PFSK-1 (cell line): ENCODE results near the gene MRPL1.

Experiments used
- POLR2AphosphoS5 ChIP-seq: IDR thresholded peaks from 2 replicates; pipeline ENCODE4 v1.6.1; 2012; ENCODE audit warnings: low read depth, mild to moderate bottlenecking, control low read depth, low read length, moderate library complexity
- REST ChIP-seq, 2 experiments: IDR thresholded peaks; 2 replicates each; pipeline versions ENCODE4 v1.6.1 to v1.8.0; 2011 to 2012; ENCODE audit warnings: low read depth in 2 of 2, low read length in 2 of 2, control low read depth in 1 of 2, inconsistent platforms in 1 of 2, mild to moderate bottlenecking in 1 of 2, moderate library complexity in 1 of 2; ENCODE audit not compliant: insufficient read depth in 1 of 2

GRCh38 chr4:77893451-77893850 lies 30.8 kb downstream of the MRPL1 start:
- TF ChIP-seq POLR2AphosphoS5 (no peak), REST (IDR thresholded peaks at IDR 0.05; ENCODE audit: insufficient read depth in 1 of 2, low read depth in 2 of 2, low read length in 2 of 2) (no peak)
